GM03348 (cell line): ENCODE results near the gene RAB6A.

Experiments used
- DNase-seq: peaks from one replicate; pipeline ENCODE4 v3.0.0; 2012; ENCODE audit warnings: low spot score

RAB6A gene

GRCh38 chr11:73653996-73654395, 106.9 kb downstream of the RAB6A start:
- DNase-seq: no peak

GRCh38 chr11:73652856-73653559, 107.9 kb downstream of the RAB6A start:
- no peak for DNase-seq

GRCh38 chr11:73652046-73652730, 108.7 kb downstream of the RAB6A start:
- no peak for DNase-seq

GRCh38 chr11:73651661-73652045, 109.2 kb downstream of the RAB6A start:
- no peak for DNase-seq

GRCh38 chr11:73651252-73651651, 109.6 kb downstream of the RAB6A start:
- no peak for DNase-seq

GRCh38 chr11:73650400-73650799, 110.5 kb downstream of the RAB6A start:
- DNase-seq: no peak

GRCh38 chr11:73649206-73649605, 111.7 kb downstream of the RAB6A start:
- no peak for DNase-seq

GRCh38 chr11:73648571-73649046, 112.3 kb downstream of the RAB6A start:
- no peak for DNase-seq

GRCh38 chr11:73648121-73648520, 112.8 kb downstream of the RAB6A start:
- DNase-seq: no peak

- peak; percentile 96 for DNase-seq
These were observed 113.3 kb downstream of the RAB6A start for GRCh38 chr11:73647459-73648100.

- no peak for DNase-seq
These were observed 114.8 kb downstream of the RAB6A start, which contains the start of gene PLEKHB1 for GRCh38 chr11:73645972-73646631. Gene PLEKHB1, plus strand, starts transcription at chr11:73646581. Its CDS starts 28 bp downstream, at chr11:73646609.

- DNase-seq: no peak
These were observed 115.5 kb downstream of the RAB6A start for GRCh38 chr11:73645121-73645969.

- DNase-seq: no peak
These were observed 119.2 kb downstream of the RAB6A start for GRCh38 chr11:73641668-73642067.

- no peak for DNase-seq
These were observed 120.3 kb downstream of the RAB6A start for GRCh38 chr11:73640592-73640991.

GRCh38 chr11:73637012-73637411, 123.9 kb downstream of the RAB6A start:
- DNase-seq: no peak

GRCh38 chr11:73636249-73636648, 124.6 kb downstream of the RAB6A start:
- DNase-seq: no peak

- no peak for DNase-seq
These were observed 125.2 kb downstream of the RAB6A start for GRCh38 chr11:73635721-73636120.

GRCh38 chr11:73633999-73634398, 126.9 kb downstream of the RAB6A start:
- DNase-seq: no peak

GRCh38 chr11:73632996-73633395, 127.9 kb downstream of the RAB6A start:
- no peak for DNase-seq

- no peak for DNase-seq
These were observed 131.0 kb downstream of the RAB6A start for GRCh38 chr11:73629907-73630306.

GRCh38 chr11:73625696-73626318, 135.1 kb downstream of the RAB6A start:
- peak; percentile 92 for DNase-seq
